ENCODE measurements around the gene LRRTM4.

Gene LRRTM4

GRCh38 chr2:76998152-76998551 is 524.0 kb downstream of the LRRTM4 start:
- DNase-seq (ENCODE audit: low read depth, low spot score), result no peak

DNA sequence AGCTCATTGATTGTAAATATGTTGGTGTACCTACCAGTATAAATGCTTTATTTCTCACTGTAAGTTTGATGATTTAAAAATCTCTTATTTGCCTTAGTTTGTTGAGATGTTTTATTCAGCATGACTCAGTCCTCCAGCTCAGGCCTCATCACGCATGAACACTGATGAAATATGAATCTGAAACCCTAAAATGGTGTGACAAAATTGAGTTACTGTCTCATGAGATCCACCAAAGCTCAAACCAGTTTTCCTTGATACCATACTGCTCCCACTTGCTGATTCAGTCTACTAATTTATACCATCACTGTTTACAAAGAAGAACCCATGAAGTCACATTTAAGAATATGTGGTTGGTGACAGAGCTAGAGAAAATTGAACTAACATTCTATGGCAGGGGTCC is 524.9 kb downstream of the LRRTM4 start:
- no peak for DNase-seq (ENCODE audit: low read depth, low spot score)

DNA sequence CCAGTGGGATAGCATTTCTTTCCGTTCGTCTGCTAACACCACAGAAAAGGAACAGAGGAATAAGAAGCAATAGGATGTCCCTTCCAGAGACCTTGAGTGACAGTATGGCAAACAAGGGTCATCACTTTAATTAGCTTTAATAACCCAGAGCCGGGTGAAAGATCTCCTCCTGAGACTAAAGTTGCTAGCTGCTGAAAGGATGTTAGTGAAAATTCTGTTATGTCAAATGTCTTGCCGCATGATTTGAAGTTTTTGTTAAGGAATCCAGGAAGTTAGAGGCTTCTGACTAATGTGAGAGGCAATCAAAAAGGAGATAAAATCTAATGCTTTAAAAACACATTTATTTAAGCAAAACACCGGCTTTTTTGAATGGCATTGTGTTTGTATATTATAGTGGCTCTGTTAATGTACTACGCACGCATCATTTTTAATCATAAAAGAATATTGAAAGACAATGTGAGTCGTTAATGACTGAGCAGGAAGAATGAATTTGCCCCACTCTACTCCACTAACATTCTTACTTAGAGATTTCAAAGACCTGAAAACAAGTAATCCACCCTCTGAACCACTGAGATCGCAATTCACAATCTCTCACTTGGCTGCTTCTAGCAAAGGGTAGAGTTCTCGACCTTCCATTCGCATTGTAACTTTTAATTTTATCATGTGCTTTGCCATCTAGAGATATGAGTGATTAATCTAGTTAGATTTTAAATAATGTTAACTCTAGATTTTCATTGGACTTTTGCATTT is 536.6 kb downstream of the LRRTM4 start:
- no peak for DNase-seq (ENCODE audit: low read depth, low spot score)

- no peak for DNase-seq (ENCODE audit: low read depth, low spot score)
Observed at GRCh38 chr2:76984359-76984758, 537.8 kb downstream of the LRRTM4 start.

GRCh38 chr2:76980067-76980787 is 541.9 kb downstream of the LRRTM4 start:
- DNase-seq (ENCODE audit: low read depth, low spot score), result no peak

DNA sequence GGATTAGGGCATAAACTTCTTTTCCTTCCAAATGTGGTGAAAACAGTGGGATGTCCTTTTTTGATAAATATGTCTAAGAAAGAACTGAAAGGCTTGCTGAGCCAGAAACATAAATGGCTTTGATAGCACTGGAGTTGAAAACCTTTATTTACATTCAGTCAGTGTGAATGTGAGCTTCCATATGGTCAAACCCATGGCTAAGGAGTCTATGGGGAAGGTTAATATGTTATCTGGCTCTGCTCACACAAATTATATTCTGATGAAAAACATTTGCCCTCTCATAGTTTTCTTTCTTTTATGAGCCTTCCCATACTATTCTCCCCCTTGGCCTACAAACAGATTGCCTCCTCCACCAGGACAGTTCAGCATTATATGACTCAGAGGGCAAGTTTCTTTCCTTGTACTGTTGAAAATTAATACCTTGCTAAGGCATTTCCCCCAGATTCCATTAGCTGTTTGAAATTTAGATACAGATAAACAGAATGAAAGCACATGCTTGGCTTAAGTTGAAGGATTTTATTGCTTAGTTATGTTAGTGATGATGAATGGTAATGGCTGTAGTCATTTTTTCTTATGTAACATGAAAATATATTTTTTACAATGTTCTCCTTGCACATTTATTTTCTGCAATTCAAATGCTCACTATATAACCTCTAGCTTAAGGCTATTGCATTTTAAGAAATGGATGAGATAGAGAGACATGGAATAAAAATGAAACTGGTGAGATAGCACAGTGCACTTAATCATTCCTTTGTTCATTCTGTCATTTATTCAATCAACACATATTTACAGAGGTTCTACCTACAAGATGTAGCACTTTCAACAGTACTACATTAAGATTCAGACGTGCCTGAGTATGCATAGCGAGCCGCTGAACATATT is 544.1 kb downstream of the LRRTM4 start:
- DNase-seq (ENCODE audit: low read depth, low spot score), result no peak

DNA sequence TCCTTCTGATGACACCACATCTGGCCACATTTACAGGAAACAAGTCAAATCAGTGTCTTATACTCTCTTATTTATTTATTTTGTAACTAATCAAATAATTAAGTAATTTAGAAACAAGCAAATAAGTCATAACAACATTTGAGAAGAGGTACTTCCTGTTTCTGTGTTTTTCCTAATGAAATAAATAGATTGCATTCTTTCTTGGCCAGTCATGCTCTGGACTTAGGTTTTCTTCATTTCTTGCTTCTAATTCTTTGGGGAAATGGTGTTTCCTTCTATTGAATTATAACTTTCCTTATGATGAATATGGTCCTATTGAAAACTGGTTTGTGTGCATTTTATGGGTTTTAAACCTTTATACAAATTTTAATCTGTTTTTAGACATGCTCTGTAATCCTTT is 546.4 kb downstream of the LRRTM4 start:
- DNase-seq (ENCODE audit: low read depth, low spot score), result no peak

GRCh38 chr2:76973610-76974009 is 548.6 kb downstream of the LRRTM4 start:
- DNase-seq (ENCODE audit: low read depth, low spot score), result no peak

- DNase-seq (ENCODE audit: low read depth, low spot score), result no peak
Observed at GRCh38 chr2:76965772-76966171, 556.4 kb downstream of the LRRTM4 start.

- DNase-seq (ENCODE audit: low read depth, low spot score), result no peak
Observed at GRCh38 chr2:76958749-76959148, 563.4 kb downstream of the LRRTM4 start.

DNA sequence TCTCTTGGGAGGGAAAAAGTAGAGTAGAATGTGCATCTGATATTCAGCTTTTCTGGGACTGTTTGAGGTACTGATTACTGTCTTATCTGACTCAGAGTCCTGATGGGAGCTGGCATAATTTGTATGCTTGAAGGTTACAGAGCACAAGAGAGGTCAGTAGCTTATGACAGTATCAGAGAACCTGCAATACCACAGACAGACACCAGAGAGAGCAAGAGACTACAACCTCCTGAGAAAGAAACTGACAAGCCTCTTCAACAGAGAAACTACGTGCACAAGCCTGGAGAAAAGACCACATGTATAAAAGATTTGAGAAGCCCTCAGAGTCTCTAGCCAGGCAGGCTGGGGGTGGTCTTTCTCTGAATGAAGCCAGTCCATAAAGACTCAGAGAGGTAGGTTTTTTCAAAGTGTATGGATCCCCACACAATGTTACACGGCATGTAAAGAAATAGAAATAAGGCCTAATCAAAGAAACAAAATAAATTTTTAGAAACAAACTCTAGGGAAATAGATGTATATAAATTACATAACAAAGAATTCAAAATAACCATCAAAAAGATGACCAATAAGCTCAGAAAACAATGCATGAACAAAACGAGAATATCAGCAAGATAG is 568.3 kb downstream of the LRRTM4 start:
- DNase-seq (ENCODE audit: low read depth, low spot score), result no peak

DNA sequence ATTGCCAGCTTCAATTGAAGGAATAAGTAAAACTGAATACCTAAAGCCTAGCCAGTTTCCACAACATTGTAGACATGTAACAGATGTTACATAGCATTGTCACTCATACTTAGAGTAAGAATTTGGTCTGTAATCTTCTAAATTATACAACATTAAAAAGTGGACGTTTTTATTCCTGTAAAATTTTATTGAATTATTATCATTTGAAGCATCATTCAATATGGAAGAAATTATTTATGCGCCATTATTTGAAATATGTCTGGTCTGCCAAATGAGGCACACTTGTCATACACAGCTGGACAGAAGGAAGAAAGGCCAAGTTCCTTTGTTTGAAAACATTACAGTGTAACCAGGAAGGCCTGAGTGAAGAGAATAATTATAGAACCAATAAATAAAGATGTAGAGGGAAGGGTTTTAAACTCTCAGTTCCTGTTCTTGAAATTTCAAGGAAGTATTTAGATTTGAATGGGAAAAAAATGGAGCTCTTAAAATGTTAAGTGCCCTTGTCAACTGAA is 575.5 kb downstream of the LRRTM4 start:
- no peak for DNase-seq (ENCODE audit: low read depth, low spot score)

GRCh38 chr2:76940559-76940958 is 581.6 kb downstream of the LRRTM4 start:
- DNase-seq (ENCODE audit: low read depth, low spot score), result no peak

DNA sequence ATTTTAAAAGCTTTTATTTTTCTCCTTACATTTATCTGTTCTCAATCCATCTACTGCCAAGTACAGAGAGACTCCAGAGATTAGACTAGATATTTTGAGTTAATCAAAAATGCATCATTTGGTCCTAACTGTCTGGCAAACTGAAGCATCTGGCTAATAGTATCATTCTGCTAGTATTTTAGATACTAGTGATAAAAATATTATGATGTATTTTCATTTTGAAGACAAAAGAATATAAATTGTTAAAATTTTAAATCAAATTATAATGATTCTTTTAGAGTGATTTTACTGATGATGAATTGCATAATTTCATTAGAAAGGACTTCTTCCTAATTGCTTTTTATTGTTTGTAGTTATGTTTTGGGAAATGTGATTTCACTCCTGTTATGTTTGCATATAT is 584.0 kb downstream of the LRRTM4 start:
- no peak for DNase-seq (ENCODE audit: low read depth, low spot score)

- DNase-seq (ENCODE audit: low read depth, low spot score), result no peak
Observed at GRCh38 chr2:76932550-76932949, 589.6 kb downstream of the LRRTM4 start.

- DNase-seq (ENCODE audit: low read depth, low spot score), result no peak
Observed at GRCh38 chr2:76930056-76930744, 592.0 kb downstream of the LRRTM4 start.

DNA sequence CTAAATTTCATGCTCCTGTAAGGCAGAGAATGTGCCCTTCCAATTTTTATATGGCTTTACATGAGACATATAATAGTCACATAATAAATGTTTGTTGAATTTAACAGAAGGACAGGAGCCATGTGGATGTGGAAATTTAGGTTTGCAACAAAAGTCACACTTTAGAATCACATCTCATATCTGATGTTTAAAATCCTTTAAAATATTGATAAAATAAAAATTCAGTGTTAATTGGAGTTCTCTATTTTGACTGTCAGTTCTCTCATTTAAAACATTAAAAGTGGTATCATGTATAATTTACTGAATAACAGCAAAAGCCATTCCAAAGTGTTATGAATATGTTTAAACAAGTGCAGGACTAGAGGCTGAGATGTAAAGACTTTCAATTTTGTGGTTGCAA is 594.1 kb downstream of the LRRTM4 start:
- DNase-seq (ENCODE audit: low read depth, low spot score), result no peak

DNA sequence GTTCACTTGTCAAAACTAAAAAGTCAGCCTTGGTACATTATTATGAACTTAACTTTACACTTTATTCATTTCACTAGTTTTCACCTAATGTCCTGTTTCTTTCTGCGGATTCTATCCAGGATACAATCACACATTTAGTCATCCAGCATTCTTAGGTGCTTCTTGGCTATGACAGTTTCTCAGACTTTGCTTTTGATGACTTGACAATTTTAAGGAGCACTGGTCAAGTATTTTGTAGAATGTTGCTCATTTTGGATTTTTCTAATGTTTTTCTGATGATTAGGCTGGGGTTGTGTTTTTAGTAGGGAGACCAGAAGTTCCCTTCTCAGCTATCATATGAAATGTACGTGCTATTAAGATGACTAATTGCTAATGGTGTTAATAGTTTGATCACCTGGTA is 601.2 kb downstream of the LRRTM4 start:
- no peak for DNase-seq (ENCODE audit: low read depth, low spot score)

- no peak for DNase-seq (ENCODE audit: low read depth, low spot score)
Observed at GRCh38 chr2:76895469-76895868, 626.7 kb downstream of the LRRTM4 start.

- DNase-seq (ENCODE audit: low read depth, low spot score), result no peak
Observed at GRCh38 chr2:76870581-76870980, 651.6 kb downstream of the LRRTM4 start.

GRCh38 chr2:76870011-76870410 is 652.2 kb downstream of the LRRTM4 start:
- DNase-seq (ENCODE audit: low read depth, low spot score), result no peak
